Stimulated activated naive CD4-positive, alpha-beta T cell (primary cell): ENCODE data around the gene FHOD1.

Experiments
- DNase-seq, 6 experiments: peaks; one replicate each; lab custom pipeline; 2025; lab: John Stamatoyannopoulos, UW

FHOD1 gene

DNA sequence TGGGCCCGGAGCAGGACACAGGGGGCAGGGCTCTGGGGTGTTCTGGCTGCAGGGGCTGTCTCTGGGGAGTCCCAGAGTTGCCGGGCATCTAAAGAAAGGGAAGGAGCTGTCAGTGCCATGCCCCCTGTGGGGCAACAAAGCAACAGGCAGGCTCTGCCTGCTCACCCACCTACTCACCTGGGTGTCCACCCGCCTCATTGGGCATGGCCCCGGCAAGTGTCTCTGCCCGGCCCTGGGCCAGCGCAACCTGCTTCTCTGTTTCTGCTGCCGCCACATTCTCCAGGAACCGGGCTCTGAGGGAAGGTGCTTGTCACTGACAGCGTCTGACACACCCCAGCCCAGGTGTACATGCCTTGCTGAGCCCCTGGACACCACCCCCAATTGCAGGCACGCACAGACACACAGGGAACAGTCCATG lies 13.1 kb downstream of the FHOD1 start:
- DNase-seq = no peak

GRCh38 chr16:67233596-67233995 lies 13.7 kb downstream of the FHOD1 start:
- DNase-seq = no peak

GRCh38 chr16:67230809-67231660 lies 16.2 kb downstream of the FHOD1 start:
- DNase-seq = no peak

DNA sequence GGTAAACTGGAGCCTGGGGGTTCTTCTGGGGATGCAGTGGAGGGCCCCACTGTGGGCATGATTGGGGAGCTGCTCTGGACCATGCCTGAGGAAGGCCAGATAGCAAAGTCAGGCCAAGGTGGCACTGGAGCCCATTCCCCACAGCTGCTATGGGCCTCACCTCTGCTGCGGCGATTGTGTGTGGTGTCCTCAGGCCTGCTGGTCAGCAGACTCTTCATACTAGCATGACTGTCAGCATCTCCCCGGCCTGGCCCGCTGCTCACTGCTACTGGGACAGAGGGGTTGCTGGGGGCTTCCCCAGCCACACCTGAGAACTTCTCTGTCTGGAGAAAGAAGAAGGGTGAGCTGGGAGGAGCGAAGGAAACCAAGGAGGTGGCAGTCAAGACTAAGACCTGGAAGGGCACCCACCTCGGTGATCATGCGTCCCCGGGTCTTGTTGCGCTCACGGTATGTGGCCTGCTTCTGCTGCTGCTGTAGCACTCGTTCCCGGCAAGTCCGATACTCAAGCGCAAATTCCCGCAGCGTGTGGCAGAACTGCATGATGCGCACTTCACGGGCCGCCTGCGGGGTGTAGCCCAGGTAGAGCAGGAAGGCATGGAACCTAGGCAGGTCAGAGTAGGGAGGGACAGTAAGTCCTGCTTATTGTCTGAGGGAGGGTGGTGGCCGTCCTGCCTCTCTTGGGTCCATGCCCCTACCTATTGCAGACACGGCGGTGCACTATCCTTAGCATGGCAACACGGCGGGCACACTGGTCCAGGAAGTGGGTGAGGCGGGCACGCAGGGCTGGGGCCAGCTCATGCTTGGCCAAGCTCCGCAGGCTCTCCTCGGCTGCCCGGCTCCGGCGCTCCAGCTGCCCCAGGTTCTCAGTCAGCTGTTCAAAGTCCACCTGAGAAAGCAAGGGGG lies 17.1 kb downstream of the FHOD1 start:
- DNase-seq = no peak

DNA sequence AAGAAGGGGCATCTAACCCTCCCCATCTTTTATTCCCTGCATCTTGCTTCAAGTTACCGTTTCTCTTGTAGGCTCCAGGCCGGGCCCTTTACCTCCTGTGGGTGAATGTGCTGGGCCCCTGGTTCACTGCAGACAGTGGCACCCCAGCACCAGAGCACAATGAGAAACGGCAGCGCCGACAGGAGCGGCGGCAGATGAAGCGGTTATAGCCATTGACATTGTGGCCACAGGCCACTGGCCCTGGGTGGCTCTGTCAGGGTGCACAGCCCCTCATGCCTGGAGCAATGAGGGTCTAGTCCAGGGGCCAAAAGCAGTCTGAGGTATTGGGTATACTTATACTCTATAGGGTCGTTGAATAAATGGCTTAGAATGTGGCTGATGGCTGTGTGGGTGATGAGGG lies 18.4 kb downstream of the FHOD1 start:
- no peak for DNase-seq

- no peak for DNase-seq
Observed at GRCh38 chr16:67228034-67228785, 19.1 kb downstream of the FHOD1 start.

GRCh38 chr16:67227567-67227921 lies 19.7 kb downstream of the FHOD1 start:
- no peak for DNase-seq

DNA sequence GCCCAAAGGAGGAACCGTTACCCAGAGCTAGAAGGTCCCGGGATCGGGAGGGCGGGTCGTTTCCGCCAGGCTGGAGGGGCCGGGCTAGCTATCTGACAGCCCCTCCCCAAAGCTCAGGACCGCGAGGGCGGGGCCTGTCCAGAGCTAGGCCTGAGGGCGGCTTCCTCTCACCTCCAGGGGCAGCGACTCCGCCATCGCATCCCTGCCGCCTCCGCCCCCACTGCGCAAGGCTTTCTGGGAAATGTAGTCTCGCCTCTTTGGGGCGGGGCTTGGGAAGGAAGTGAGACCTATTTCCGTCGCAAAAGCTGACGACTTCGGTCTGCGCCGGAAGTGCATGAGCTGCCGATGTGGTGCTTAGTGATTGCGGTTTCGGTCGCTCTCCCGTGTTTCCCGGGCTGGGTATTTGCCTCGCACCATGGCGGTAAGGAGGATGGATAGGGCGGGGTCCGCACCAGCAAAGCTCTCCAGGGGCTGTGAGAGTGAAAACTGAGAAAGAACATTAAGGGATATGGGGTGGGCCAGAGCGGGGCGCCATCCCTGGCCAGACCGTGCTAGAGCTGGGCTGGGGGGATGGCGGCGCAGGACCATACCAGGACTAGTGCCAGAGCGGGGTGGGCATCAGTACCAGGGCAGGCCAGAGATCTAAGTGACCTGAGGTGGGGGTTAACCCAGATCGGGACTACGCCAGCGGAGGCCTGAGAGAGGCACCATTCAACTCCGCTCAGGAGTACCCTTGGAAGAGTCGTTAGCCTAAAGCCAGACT lies 20.3 kb downstream of the FHOD1 start, which contains the start of gene TMEM208:
Gene TMEM208, plus strand, starts transcription at position 327 of the 763 bp plus-strand sequence. Its CDS starts 89 bp downstream, at position 416.
- peak; percentile 94 to 98 (median 96) for DNase-seq

DNA sequence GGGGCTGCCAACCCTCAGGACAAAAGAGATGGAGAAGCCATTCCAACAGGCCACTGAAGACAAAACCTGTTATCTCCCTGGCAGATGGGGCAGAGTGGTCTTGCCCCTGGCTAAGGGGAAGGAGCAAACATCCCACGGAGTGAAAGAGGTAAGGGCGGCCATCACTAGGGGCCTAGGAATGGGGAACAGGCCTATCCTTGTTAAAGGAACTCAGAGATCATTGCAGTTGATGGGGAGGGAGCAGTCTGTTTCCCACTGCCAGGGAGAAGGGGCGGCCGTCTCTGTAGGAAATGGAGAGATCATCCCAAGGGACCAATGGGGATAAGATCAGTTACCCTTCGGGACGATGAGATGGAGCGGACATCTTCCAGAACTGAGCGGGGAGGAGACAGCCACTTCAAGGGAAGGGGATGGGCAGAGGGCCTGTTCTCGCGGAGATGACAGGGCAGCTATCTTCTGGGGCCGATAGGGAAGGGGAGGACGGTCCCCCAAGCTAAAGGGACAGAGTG lies 20.9 kb downstream of the FHOD1 start:
- no peak for DNase-seq

DNA sequence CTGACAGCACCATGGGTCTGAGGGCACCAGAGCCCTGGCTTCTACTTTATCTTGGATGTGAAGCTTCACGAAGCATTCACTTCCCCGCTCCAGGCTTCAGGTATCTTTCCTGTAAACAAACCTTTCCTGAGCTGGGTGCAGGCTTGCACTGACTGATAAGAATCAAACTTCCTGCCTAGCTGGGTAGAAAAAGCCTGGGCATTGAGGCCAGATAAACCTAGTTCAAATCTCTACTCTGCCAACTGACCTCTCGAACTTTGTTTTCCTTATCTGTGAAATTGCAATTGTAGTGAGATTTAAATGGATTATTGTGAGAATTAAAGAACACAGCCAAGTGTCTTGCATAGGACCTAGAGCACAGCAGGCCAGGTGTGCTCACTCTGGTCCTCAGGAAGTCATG lies 23.3 kb downstream of the FHOD1 start:
- no peak for DNase-seq

DNA sequence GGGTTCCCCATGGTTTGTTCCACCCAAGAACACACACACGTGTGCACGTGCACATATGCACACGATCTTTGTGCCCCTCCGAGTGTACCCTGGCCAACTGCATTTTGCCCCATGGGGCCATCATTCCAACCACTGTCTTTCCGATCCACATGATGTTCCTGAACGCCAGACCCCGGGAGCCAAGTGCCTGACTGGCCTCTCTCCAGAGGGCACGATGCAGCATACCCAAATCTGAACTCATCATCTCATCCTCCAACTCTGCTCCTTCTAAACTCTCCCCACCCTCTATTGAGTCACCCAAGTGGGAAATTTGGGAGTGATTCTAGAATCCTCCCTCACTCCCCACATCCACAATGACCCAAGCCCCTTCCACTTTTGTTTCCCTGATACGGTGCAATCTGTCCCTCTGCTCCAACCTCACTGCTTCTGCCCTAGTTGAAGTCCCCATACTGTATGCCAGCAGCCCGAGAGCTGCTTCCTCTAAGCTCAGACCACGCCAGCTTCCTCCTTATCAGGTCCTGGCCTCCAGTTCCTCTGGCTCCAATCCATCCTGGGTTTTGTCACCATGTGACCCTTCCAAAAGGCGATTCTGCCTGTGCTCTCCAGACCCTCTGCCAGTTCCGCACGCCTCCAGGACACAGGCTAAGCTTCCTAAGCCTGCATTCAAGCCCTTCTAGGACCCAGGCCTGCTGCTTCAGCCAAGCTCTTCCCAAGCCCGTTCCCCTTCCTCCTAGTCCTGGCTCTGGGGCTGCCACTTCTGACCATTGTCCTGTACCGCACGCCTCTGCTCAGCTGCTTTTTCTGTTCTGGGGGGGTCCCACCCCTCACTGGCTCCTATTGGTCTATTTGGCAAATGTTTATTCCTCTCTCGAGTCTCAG lies 30.4 kb downstream of the FHOD1 start:
- DNase-seq = no peak

DNA sequence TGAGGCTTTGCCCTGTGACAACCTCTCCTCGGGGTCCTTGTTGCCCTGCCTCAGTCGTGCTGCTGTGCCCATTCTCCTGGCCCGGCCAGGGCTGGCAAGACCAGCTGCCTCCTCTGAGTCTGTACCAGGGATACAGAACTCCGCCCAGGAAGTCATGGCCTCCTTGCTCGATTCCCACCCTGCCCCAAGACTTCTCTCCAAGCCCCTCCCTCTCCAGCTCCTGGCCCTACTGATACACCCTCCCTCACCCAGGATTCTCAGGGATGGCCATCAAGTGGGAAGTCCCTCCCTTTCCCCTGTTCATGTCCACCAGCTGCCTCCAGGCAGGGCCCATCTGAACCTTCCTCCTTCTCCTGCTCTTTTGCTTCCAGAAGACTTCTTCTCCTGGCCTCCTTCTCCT lies 31.6 kb downstream of the FHOD1 start:
- DNase-seq = no peak

DNA sequence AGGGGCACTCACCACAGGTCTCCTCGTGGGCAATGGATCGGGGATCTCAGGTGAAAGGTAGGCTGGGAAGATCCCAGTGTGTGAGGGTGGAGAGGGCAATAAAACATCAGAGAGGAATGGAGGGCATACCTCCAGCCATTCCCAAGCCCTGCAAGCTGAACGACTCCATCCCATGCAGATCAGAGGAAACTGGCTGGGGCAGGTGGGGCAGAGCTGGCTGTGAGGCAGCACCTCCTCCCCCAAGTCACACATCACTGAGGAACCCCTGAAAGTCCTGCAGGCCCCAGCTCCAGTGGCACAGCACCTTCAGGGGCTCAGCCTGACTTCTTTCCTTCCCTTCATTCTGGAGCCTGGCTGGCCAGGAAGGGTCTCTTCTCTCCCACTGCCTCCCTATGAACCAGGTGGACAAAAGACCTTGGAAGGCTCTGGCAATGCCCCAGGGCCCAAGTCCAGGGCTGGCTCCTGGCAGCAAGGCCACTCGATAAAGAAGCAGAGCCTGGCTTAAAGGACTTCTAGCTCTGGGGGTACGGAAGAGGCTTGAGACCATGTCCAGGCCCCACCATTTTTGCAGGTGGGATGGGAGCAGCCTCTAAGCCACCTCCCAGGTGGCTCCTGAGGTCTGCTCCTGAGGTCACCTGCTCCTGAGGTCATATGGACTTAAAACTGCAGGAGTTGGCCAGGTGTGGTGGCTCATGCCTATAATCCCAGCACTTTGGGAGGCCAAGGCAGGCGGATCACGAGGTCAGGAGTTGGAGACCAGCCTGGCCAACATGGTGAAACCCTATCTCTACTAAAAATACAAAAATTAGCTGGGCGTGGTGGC lies 33.9 kb downstream of the FHOD1 start:
- DNase-seq = no peak

DNA sequence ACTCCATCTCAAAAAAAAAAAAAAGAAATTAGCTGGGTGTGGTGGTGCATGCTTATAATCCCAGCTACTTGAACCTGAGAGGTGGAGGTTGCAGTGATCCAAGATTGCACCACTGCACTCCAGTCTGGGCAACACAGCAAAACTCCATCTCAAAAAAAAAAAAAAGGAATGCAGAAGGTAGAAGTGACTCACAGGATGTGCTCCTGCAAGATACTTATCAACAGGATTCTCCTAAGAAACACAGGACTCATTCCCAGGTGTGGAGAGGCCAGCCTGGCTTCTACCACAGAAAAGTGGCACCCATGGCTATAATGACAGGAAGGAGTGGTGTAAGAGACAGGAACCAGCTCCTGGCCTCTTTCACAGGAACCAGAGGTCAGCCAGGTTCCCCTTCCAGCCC lies 34.5 kb downstream of the FHOD1 start:
- no peak for DNase-seq

DNA sequence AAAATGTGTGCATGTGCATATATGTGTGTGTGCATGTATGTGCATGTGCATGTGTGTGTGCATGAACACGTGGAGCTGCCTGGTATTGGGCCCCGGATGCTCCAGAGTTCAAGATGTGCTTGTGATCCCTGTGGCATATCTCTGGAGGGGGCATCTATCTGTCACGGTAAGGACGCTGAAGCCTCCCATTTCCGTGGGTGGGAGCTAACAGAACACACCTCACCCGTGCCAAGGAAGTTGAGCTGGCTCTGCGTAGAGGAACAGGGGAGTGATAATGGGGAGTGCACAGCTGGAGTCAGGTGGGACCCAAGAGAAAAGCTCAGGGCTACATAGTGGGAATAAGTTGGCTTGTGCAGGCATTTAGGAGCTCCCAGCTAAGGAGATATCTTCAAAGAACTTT lies 35.6 kb downstream of the FHOD1 start:
- no peak for DNase-seq

DNA sequence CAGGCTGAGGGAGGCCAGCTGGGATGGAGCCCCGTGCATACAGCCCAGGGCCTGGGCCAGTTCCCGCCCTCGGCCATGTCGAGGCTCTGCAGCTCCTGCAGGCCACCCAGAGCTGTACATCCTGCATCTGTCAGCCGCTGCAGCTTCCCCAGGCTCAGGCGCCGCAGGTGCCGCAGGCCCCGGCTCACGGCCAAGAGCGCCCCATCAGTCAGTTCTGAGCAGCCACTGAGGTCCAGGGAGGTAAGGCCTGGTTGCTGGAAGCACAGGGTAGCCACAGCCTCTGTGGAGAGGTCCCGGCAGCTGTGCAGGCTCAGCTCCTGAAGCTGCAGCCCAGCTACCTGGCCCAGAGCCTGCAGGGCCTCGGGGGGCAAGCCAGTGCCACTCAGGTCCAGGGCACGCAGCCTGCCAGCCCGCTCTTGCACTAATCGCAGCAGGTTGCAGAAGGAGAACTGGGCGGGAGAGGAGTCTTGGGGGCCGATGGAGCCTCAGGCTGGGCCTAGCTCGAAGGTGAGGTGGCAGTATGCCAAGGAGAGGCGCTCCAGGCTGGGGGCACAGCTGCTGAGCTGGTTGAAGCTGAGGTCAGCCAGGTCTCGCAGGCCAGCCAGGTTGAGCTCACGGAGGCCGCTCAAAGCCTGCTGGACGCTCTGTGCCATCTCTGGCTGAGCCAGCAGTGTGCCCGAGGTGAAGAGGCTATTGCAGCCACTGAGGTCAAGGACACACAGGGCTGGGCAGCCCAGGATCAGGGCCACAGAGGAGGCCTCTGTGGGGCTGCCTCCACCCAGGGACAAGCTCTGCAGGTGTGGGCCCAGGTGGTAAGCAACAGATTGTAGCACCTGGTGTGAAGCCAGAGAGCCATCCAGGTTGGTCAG lies 37.0 kb downstream of the FHOD1 start:
- DNase-seq = no peak

DNA sequence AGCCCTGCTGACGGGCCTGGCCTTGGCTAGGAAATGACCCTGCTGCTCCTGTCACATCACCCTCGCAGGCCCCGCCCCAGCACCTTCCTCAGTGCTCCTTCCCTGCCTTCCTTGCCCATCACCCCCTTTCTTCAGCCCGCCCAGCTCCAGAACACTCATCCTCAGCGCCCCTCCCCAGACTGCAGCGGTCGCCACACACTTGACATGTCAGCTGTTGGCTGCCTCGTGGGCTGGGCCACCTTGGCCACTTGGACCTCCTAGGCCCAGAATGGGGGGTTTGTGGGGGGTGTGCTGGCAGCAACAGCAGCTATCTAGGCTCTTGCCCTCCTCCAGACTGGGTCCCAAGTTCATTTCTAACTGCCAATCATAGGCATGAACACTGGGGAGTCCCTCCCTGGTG lies 37.7 kb downstream of the FHOD1 start:
- no peak for DNase-seq

- DNase-seq = no peak
Observed at GRCh38 chr16:67208154-67208896, 39.0 kb downstream of the FHOD1 start.
